SK-N-SH (cell line): Measurements from ENCODE around the gene TACC2. TPM values are rescaled to one million over a fixed set of nuclear protein-coding genes. Genes with fewer than 3 reads are reported as not detected.

Experiments
- CTCF ChIA-PET: fragments of 300-600, 350-600 bp; formaldehyde crosslinking; extraction: SDS; loops from one replicate; lab custom pipeline; 2021; lab: Yijun Ruan, JAX
- POLR2A ChIA-PET: fragments of 350-600 bp; sonication (Branson Sonifier 250); formaldehyde crosslinking; extraction: SDS; loops from one replicate; lab custom pipeline; 2020; ENCODE audit warnings: antibody characterized with exemption, inconsistent platforms; lab: Yijun Ruan, JAX
- DNase-seq: peaks from one replicate; pipeline ENCODE4 v3.0.0; 2012
- H2AFZ ChIP-seq: fragments of 200-600 bp; sonication (generic); 2 replicates; pipeline ENCODE4 v1.8.1; 2016; ENCODE audit warnings: antibody characterized with exemption, mild to moderate bottlenecking, low read depth
- H3F3A ChIP-seq: fragments of 200-600 bp; sonication (generic); replicated peaks from 2 replicates; pipeline ENCODE3; 2016; ENCODE audit warnings: antibody characterized with exemption, mild to moderate bottlenecking; ENCODE audit not compliant: insufficient read depth
- H3K27ac ChIP-seq, 2 experiments: fragments of 200-500 bp in 1 of 2; fragments of 200-600 bp in 1 of 2; sonication (Bioruptor generic) in 1 of 2; sonication (generic), shearing (Covaris generic) in 1 of 2; 2 replicates each; pipeline versions ENCODE4 v1.5.1 to v1.6.1; 2014 to 2016; ENCODE audit warnings: low read depth in 2 of 2, inconsistent platforms in 1 of 2, low read length in 1 of 2, mild to moderate bottlenecking in 1 of 2, mixed read lengths in 1 of 2
- H3K27me3 ChIP-seq: fragments of 200-600 bp; sonication (generic), shearing (Covaris generic); 2 replicates; pipeline ENCODE4 v1.6.1; 2016; ENCODE audit warnings: mixed run types; ENCODE audit not compliant: insufficient read depth
- H3K36me3 ChIP-seq, 2 experiments: fragments of 200-500 bp in 1 of 2; fragments of 200-600 bp in 1 of 2; sonication (Bioruptor generic) in 1 of 2; sonication (generic) in 1 of 2; replicated peaks in 1 of 2; 2 replicates each; pipeline versions ENCODE3 to v1.5.1; 2014 to 2016; ENCODE audit warnings: low read length in 1 of 2, mild to moderate bottlenecking in 1 of 2; ENCODE audit not compliant: insufficient read depth in 2 of 2, control insufficient read depth in 1 of 2
- H3K4me1 ChIP-seq, 2 experiments: fragments of 200-500 bp in 1 of 2; fragments of 200-600 bp in 1 of 2; sonication (Bioruptor generic) in 1 of 2; sonication (generic), shearing (Covaris generic) in 1 of 2; 2 replicates each; pipeline versions ENCODE4 v1.5.1 to v1.6.1; 2014 to 2016; ENCODE audit warnings: low read depth in 1 of 2, low read length in 1 of 2, mixed run types in 1 of 2; ENCODE audit not compliant: insufficient read depth in 2 of 2, control insufficient read depth in 1 of 2
- H3K4me2 ChIP-seq: fragments of 200-600 bp; sonication (generic), shearing (Covaris generic); 2 replicates; pipeline ENCODE4 v1.6.1; 2017; ENCODE audit warnings: mixed run types
- H3K4me3 ChIP-seq, 2 experiments: fragments of 200-500 bp in 1 of 2; fragments of 200-600 bp in 1 of 2; sonication (Bioruptor generic) in 1 of 2; sonication (generic), shearing (Covaris generic) in 1 of 2; 2 replicates each; pipeline versions ENCODE4 v1.5.1 to v1.8.1; 2014 to 2016; ENCODE audit warnings: low read depth in 2 of 2, inconsistent platforms in 1 of 2, low read length in 1 of 2, mild to moderate bottlenecking in 1 of 2, mixed read lengths in 1 of 2, moderate library complexity in 1 of 2
- H3K79me2 ChIP-seq: fragments of 200-600 bp; sonication (generic); 2 replicates; pipeline ENCODE4 v1.8.1; 2017; ENCODE audit warnings: mild to moderate bottlenecking; ENCODE audit not compliant: insufficient read depth
- H3K9ac ChIP-seq: fragments of 200-600 bp; sonication (generic); 2 replicates; pipeline ENCODE4 v1.6.1; 2017; ENCODE audit warnings: mixed run types
- H3K9me2 ChIP-seq: fragments of 200-600 bp; sonication (generic); 2 replicates; pipeline ENCODE4 v1.6.1; 2017; ENCODE audit warnings: mixed run types
- H3K9me3 ChIP-seq: fragments of 200-600 bp; sonication (generic); 2 replicates; pipeline ENCODE4 v1.6.1; 2017; ENCODE audit warnings: mixed run types, mild to moderate bottlenecking, moderate library complexity
- H4K20me1 ChIP-seq: fragments of 200-600 bp; sonication (generic); 2 replicates; pipeline ENCODE4 v1.6.1; 2017; ENCODE audit warnings: mild to moderate bottlenecking, mixed run types; ENCODE audit not compliant: insufficient read depth
- CHD2 ChIP-seq: fragments of 150-350 bp; IDR thresholded peaks from 2 replicates; pipeline ENCODE4 v1.6.1; 2018; ENCODE audit warnings: low read length; ENCODE audit not compliant: partially characterized antibody
- EZH2phosphoT487 ChIP-seq: fragments of 200-600 bp; sonication (generic); IDR thresholded peaks from 2 replicates; pipeline ENCODE4 v1.6.1; 2017; ENCODE audit warnings: low read depth, mixed run types, mild to moderate bottlenecking, antibody characterized with exemption, moderate library complexity, borderline replicate concordance
- FOXJ3 ChIP-seq: sonication (generic); formaldehyde crosslinking; IDR thresholded peaks from 2 replicates; pipeline ENCODE4 v1.5.1; 2020; ENCODE audit warnings: mild to moderate bottlenecking, missing genetic modification reagents
- FOXM1 ChIP-seq: IDR thresholded peaks from 2 replicates; pipeline ENCODE4 v1.4.0; 2012; ENCODE audit warnings: low read depth, mild to moderate bottlenecking
- GABPA ChIP-seq: IDR thresholded peaks from 2 replicates; pipeline ENCODE4 v1.4.0; 2012; ENCODE audit warnings: low read depth, mild to moderate bottlenecking
- JUND ChIP-seq: IDR thresholded peaks from 2 replicates; pipeline ENCODE4 v1.4.0; 2012
- MEF2A ChIP-seq: IDR thresholded peaks from 2 replicates; pipeline ENCODE4 v1.4.0; 2012; ENCODE audit warnings: low read depth, borderline replicate concordance
- MXI1 ChIP-seq: IDR thresholded peaks from 2 replicates; pipeline ENCODE4 v1.6.1; 2012; ENCODE audit warnings: mild to moderate bottlenecking, low read depth, low read length, improper control_type of control experiment
- NFIC ChIP-seq: IDR thresholded peaks from 2 replicates; pipeline ENCODE4 v1.4.0; 2012; ENCODE audit warnings: borderline replicate concordance
- RAD21 ChIP-seq: IDR thresholded peaks from 2 replicates; pipeline ENCODE4 v1.6.1; 2012; ENCODE audit warnings: mild to moderate bottlenecking, low read length
- SIN3A ChIP-seq: IDR thresholded peaks from 2 replicates; pipeline ENCODE4 v1.6.1; 2012; ENCODE audit warnings: low read depth, mild to moderate bottlenecking, low read length, moderate library complexity, borderline replicate concordance
- SMC3 ChIP-seq: IDR thresholded peaks from 2 replicates; pipeline ENCODE4 v1.6.1; 2012; ENCODE audit warnings: low read depth, low read length, improper control_type of control experiment
- TAF1 ChIP-seq: IDR thresholded peaks from 2 replicates; pipeline ENCODE4 v1.6.1; 2012; ENCODE audit warnings: low read depth, mild to moderate bottlenecking, low read length, moderate library complexity, borderline replicate concordance
- TEAD4 ChIP-seq: IDR thresholded peaks from 2 replicates; pipeline ENCODE4 v1.4.0; 2012; ENCODE audit warnings: mild to moderate bottlenecking, borderline replicate concordance; ENCODE audit not compliant: insufficient read depth
- WGBS: methylation state at CpG from one replicate; pipeline ENCODE4 v1.1.6; 2017; ENCODE audit warnings: low lambda C conversion rate; 5-methylcytosine and 5-hydroxymethylcytosine counted together
- polyA plus RNA-seq, 3 experiments: library from polyadenylated mRNA; depleted of rRNA; stranded (reverse); fragments of >200 nt; gene quantifications; 2 replicates each; pipeline ENCODE4 v1.2.3, GENCODE V29; 2012
- TF ChIP-seq, protein P1 (sequence below): IDR thresholded peaks from 2 replicates; pipeline ENCODE4 v1.4.0; 2012; ENCODE audit warnings: low read depth, borderline replicate concordance
- TF ChIP-seq, protein P2 (sequence below): IDR thresholded peaks from 2 replicates; pipeline ENCODE4; 2012
- TF ChIP-seq, protein P3 (sequence below): IDR thresholded peaks from 2 replicates; pipeline ENCODE4 v1.4.0; 2012; ENCODE audit warnings: low read depth

The TACC2 gene
- polyA plus RNA-seq, 1 of the 3 experiments (the other 2 are of a cell fraction) = 8.8 TPM

DNA sequence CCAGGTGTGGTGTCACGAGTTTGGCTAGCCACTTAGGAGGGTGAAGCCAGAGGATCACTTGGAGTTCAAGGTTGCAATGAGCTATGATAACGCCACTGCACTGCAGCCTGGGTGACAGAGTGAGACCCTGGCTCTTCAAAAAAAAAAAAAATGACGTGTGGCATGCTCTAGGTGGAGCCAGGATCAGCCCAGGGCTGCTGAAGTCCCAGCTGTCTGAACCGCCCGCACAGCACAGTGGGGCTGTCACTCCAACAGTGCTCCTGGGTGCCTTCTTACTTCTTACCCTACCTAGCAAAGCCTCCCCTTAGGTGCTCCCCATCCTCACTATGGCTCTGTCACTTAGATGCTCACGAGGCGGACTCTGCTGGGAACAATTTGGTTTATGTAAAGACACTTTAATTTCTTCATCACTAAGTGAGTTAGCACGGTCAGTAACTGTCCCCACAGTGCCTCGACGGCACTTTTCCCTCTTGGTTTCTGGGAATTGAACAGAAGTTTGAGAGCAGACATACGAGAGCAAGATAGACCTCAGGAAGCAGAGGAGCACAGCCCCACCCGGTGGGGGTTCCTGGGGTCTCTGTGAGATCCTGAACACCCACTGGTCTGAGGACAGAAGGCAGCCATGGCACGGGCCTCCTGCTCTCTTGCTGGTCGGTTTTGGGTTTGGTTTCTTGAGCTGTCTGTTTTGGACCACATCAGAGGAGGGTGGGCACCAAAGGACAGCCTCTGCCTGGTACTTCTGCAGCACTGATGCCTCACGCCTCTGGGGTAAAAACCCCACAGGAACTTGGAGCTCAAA lies 215.9 kb downstream of the TACC2 start (continued):
- TF ChIP-seq, protein P1, sequence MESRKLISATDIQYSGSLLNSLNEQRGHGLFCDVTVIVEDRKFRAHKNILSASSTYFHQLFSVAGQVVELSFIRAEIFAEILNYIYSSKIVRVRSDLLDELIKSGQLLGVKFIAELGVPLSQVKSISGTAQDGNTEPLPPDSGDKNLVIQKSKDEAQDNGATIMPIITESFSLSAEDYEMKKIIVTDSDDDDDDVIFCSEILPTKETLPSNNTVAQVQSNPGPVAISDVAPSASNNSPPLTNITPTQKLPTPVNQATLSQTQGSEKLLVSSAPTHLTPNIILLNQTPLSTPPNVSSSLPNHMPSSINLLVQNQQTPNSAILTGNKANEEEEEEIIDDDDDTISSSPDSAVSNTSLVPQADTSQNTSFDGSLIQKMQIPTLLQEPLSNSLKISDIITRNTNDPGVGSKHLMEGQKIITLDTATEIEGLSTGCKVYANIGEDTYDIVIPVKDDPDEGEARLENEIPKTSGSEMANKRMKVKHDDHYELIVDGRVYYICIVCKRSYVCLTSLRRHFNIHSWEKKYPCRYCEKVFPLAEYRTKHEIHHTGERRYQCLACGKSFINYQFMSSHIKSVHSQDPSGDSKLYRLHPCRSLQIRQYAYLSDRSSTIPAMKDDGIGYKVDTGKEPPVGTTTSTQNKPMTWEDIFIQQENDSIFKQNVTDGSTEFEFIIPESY = no peak
- no peak for TF ChIP-seq FOXM1

DNA sequence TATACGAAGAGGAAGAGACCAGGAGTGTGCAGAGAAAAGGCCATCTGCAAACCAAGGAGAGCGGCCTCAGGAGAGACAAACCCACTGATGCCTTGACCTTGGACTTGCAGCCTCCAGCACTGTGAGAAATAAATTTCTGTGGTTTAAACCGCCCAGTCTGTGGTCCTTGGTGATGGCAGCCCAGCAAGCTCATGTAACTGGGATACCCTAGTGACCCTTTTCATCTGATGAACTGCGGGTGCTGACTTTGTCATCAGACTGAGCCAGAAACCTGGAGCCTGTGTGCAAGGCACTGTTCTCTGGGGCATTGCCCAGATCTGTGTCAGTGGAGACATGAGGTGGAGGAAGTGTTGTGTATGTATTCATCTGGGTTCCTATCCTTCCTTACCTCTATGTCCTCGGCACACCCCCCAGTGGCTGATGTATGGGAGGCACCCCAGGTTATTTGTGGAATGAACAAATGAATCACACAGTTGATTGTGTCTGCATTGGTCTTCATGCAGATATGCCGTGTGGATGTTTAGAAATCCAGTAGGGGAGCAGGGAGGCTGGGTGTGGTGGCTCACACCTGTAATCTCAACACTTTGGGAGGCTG lies 217.6 kb downstream of the TACC2 start:
- Histone ChIP-seq H3F3A (no peaks in the 10 kb centered on the region), H4K20me1 (no peaks in the 10 kb centered on the region), H3K9me2 (no peaks in the 10 kb centered on the region), H3K4me1 (peaks cover 0 to 12% of the 10 kb centered on the region in 2 experiments; a peak in 1 of 4 replicates), H2AFZ (no peak overlapping the region), H3K79me2 (no peaks in the 10 kb centered on the region), H3K4me3 (no peak overlapping the region)
- ChIA-PET POLR2A (no interaction called here), CTCF (interaction anchor here (1.1 to 3.2 kb wide), 3 partner anchors 61 to 94 kb away, joined by 4 to 9 read pairs (median 8); no protein-coding TSS in a partner anchor)
- no peak for TF ChIP-seq SMC3
- no peak for TF ChIP-seq JUND
- no peak for TF ChIP-seq CHD2
- TF ChIP-seq, protein P2, sequence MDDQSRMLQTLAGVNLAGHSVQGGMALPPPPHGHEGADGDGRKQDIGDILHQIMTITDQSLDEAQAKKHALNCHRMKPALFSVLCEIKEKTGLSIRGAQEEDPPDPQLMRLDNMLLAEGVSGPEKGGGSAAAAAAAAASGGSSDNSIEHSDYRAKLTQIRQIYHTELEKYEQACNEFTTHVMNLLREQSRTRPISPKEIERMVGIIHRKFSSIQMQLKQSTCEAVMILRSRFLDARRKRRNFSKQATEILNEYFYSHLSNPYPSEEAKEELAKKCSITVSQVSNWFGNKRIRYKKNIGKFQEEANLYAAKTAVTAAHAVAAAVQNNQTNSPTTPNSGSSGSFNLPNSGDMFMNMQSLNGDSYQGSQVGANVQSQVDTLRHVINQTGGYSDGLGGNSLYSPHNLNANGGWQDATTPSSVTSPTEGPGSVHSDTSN = no peak
- TF ChIP-seq NFIC = no peak
- no peak for TF ChIP-seq EZH2phosphoT487
- TF ChIP-seq, protein P3, sequence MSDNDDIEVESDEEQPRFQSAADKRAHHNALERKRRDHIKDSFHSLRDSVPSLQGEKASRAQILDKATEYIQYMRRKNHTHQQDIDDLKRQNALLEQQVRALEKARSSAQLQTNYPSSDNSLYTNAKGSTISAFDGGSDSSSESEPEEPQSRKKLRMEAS = no peak
- TF ChIP-seq FOXM1 = no peak
- TF ChIP-seq, all 33 proteins: peak for 0
- H3K9ac ChIP-seq = no peak overlapping the region
- H3K27me3 ChIP-seq = no peaks in the 10 kb centered on the region
- no peak overlapping the region for H3K4me2 ChIP-seq
- H3K36me3 ChIP-seq = peaks cover 0 to 10% of the 10 kb centered on the region in 2 experiments
- WGBS = 94% methylated on average over 6 of the region's 6 CpGs
- H3K27ac ChIP-seq = no peak overlapping the region
- no peaks in the 10 kb centered on the region for H3K9me3 ChIP-seq
- DNase-seq = no peak

DNA sequence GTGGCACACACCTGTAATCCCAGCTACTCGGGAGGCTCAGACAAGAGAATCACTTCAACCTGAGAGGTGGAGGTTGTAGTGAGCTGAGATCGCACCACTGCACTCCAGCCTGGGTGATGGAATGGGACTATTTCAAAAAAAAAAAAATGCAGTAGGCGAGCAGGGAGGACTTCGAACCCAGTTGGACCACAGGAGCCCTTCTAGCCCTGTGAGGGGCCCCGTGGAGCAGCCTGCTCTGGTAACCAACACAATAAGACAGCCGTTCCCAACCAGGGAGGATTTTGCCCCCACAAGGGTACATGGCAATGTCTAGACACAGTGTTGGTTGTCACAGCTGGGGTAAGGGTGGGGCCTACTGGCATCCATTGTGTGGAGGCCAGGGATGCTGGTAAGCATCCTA lies 218.2 kb downstream of the TACC2 start:
- peaks cover 0 to 12% of the 10 kb centered on the region in 2 experiments; a peak in 1 of 4 replicates for H3K4me1 ChIP-seq
- no peaks in the 10 kb centered on the region for H3K9me3 ChIP-seq
- CTCF ChIA-PET = interaction anchor here (0.6 to 3.2 kb wide), 6 partner anchors 8 to 95 kb away, joined by 3 to 9 read pairs (median 6); no protein-coding TSS in a partner anchor
- H3K36me3 ChIP-seq = peaks cover 0 to 10% of the 10 kb centered on the region in 2 experiments
- H3K4me2 ChIP-seq = no peak overlapping the region
- POLR2A ChIA-PET = no interaction called here
- H3K9me2 ChIP-seq = no peaks in the 10 kb centered on the region
- DNase-seq = no peak
- WGBS = 97% methylated on average over 6 of the region's 6 CpGs
- H4K20me1 ChIP-seq = no peaks in the 10 kb centered on the region
- no peak overlapping the region for H3K4me3 ChIP-seq
- no peaks in the 10 kb centered on the region for H3K79me2 ChIP-seq
- no peak overlapping the region for H3K9ac ChIP-seq
- no peaks in the 10 kb centered on the region for H3K27me3 ChIP-seq
- no peaks in the 10 kb centered on the region for H3F3A ChIP-seq
- no peak overlapping the region for H2AFZ ChIP-seq
- H3K27ac ChIP-seq = no peak overlapping the region; a peak in 1 of 4 replicates
- no peak for TF ChIP-seq SIN3A
- TF ChIP-seq GABPA = no peak
- TF ChIP-seq, protein P2 = no peak
- TF ChIP-seq TEAD4 = no peak
- no peak for TF ChIP-seq TAF1
- TF ChIP-seq RAD21 = no peak
- no peak for TF ChIP-seq MXI1
- no peak for TF ChIP-seq JUND
- TF ChIP-seq FOXJ3 = no peak
- no peak for TF ChIP-seq MEF2A
